ENCODE results near the gene SDR42E2. TPM values are rescaled to one million over a fixed set of nuclear protein-coding genes. Genes with fewer than 3 reads are reported as not detected.
A peak's percentile ranks its signal among the peaks of the same experiment; 100 is the strongest.

Gene SDR42E2
- total and polyA plus RNA-seq, 2 donors (not counting 3 experiments of a cell fraction or from before 2014, with no cell fraction given), result 0.03 to 0.13 TPM

DNA sequence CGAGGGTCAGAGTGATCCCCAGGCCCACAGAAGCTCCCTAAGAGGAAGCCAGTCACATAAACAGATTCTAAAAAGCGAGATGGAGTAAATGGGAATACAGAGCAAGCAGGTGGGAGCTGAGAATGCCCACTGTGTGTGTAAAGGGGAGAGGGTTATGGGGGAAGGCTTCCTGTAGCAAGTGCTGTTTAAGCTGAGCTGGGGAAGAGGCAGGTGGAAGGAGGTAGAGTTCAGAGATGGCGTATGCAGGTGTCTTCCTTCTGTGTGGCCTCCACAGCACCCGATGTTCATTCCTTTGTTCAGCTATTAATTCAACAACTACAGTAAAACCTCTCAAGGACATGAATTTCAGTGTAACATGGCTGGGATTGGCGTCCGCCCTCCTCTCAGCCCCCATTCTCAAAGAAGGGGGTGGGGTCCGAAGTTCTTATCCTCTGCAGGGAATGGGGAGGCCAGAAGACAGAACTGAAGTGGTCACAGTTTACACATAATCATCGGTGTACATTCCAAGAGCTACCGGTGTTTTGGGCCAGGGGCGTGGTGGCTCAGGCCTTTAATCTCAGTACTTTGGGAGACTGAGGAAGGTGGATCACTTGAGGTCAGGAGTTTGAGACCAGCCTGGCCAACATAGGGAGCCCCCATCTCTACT, 45.5 kb downstream of the SDR42E2 start:
- intact Hi-C loops (cut with micrococcal nuclease), result no loop called here
- no peak overlapping the region for H2AFZ ChIP-seq (ENCODE audit: low read depth, low read length)
- no peaks in the 10 kb centered on the region for H4K20me1 ChIP-seq (replicated peaks; ENCODE audit: control insufficient read depth, extremely low read depth, insufficient read depth, low read length)
- BruUV-seq (replicated peaks), result TSS peak; percentile 6
- H3K4me2 ChIP-seq (ENCODE audit: insufficient read depth, low read length), result peak overlapping the region; percentile 72
- DNase-seq (ENCODE audit: low read depth, low spot score), result no peak
- H3K4me3 ChIP-seq (replicated peaks in 1 of 3; ENCODE audit: insufficient read depth in 1 of 3, low read depth in 1 of 3, low read length in 3 of 3), result peak overlapping the region; percentile 70 to 88 (median 79)
- H3K27ac ChIP-seq (ENCODE audit: insufficient read depth, low read depth, low read length), result peak overlapping the region; percentile 18
- peaks cover 49% of the 10 kb centered on the region for H3K79me2 ChIP-seq (ENCODE audit: control insufficient read depth, insufficient read depth, low read length)
- dilution Hi-C loops (cut with MboI; ENCODE audit: extremely low pct_ligation_motif_present, low sequenced_read_pairs), result no loop called here
- peaks cover 16% of the 10 kb centered on the region for H3K4me1 ChIP-seq (ENCODE audit: control insufficient read depth, extremely low read depth, insufficient read depth, low read length)
- no peaks in the 10 kb centered on the region for H3K27me3 ChIP-seq (ENCODE audit: control insufficient read depth in 2 of 2, insufficient read depth in 2 of 2, low read length in 2 of 2)
- no peak for FAIRE-seq
- H3K9ac ChIP-seq (replicated peaks; ENCODE audit: extremely low read depth, insufficient read depth, low read length), result peak overlapping the region; percentile 48
- TF ChIP-seq JUN (IDR thresholded peaks at IDR 0.05; ENCODE audit: borderline replicate concordance, insufficient read depth, insufficient read length, low read depth) (no peak), POLR2AphosphoS5 (IDR thresholded peaks at IDR 0.05; ENCODE audit: insufficient read depth, low read depth, low read length) (no peak), POLR2A (IDR thresholded peaks at IDR 0.05; ENCODE audit: low read depth, low read length) (no peak), GATA2 (IDR thresholded peaks at IDR 0.05; ENCODE audit: insufficient read depth, insufficient read length, low read depth, low read length) (no peak), MYC (IDR thresholded peaks at IDR 0.05; ENCODE audit: low read depth, low read length) (no peak), EZH2 (IDR thresholded peaks at IDR 0.05; ENCODE audit: borderline replicate concordance, low read depth, low read length, severe bottlenecking) (no peak), CTCF (IDR thresholded peaks at IDR 0.05; ENCODE audit: extremely low read depth in 1 of 2, insufficient read depth in 1 of 2, low read depth in 1 of 2, low read length in 2 of 2) (no peak), FOS (IDR thresholded peaks at IDR 0.05; ENCODE audit: borderline replicate concordance, insufficient read depth, low read length) (no peak)
- TF ChIP-seq, protein P1, sequence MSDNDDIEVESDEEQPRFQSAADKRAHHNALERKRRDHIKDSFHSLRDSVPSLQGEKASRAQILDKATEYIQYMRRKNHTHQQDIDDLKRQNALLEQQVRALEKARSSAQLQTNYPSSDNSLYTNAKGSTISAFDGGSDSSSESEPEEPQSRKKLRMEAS (IDR thresholded peaks at IDR 0.05; ENCODE audit: insufficient read depth, insufficient read length), result no peak
- no peaks in the 10 kb centered on the region for H3K36me3 ChIP-seq (ENCODE audit: control insufficient read depth in 2 of 2, extremely low read depth in 1 of 2, insufficient read depth in 2 of 2, low read length in 2 of 2)
- ChIA-PET POLR2A (interaction anchor here (1.3 kb wide), 1 partner anchor 16 kb away, joined by 3 read pairs; no protein-coding TSS in a partner anchor), CTCF (interaction anchor here (0.8 to 1.5 kb wide), 4 partner anchors 12 to 113 kb away, joined by 3 to 5 read pairs (median 3); no protein-coding TSS in a partner anchor)
- no peaks in the 10 kb centered on the region for H3K9me1 ChIP-seq (replicated peaks; ENCODE audit: control insufficient read depth, extremely low read depth, insufficient read depth, low read length)
- no peaks in the 10 kb centered on the region for H3K9me3 ChIP-seq (replicated peaks; ENCODE audit: control insufficient read depth, insufficient read depth, low read length)
